Astrocyte (in vitro differentiated cells and primary cell): ENCODE results near the gene CTBP2. TPM values are rescaled to one million over a fixed set of nuclear protein-coding genes. Genes with fewer than 3 reads are reported as not detected.

Experiments
- DNase-seq: peaks from one replicate; pipeline ENCODE4 v3.0.0-alpha.2; 2010; ENCODE audit warnings: low read depth
- FAIRE-seq: peaks from 2 replicates; lab custom pipeline; 2011; peaks lifted over from hg19 to GRCh38; lab: Jason Lieb, UNC
- H2AFZ ChIP-seq: 2 replicates; pipeline ENCODE4 v1.6.0; 2012; ENCODE audit warnings: low read depth, low read length, inconsistent platforms
- H3K27ac ChIP-seq: 2 replicates; pipeline ENCODE4 v1.5.1; 2011; ENCODE audit warnings: low read depth, low read length, inconsistent platforms
- H3K27me3 ChIP-seq: 2 replicates; pipeline ENCODE4 v1.6.0; 2011; ENCODE audit warnings: low read length, inconsistent platforms; ENCODE audit not compliant: insufficient read depth
- H3K36me3 ChIP-seq: 2 replicates; pipeline ENCODE4 v1.5.1; 2011; ENCODE audit warnings: low read length, inconsistent platforms; ENCODE audit not compliant: insufficient read depth
- H3K4me1 ChIP-seq: 2 replicates; pipeline ENCODE4 v1.5.1; 2011; ENCODE audit warnings: low read length, inconsistent platforms; ENCODE audit not compliant: insufficient read depth
- H3K4me2 ChIP-seq: 2 replicates; pipeline ENCODE4 v1.6.0; 2012; ENCODE audit warnings: low read length, inconsistent platforms
- H3K4me3 ChIP-seq: 2 replicates; pipeline ENCODE4 v1.5.1; 2011; ENCODE audit warnings: low read depth, mild to moderate bottlenecking, low read length, inconsistent platforms; ENCODE audit not compliant: insufficient read depth
- H3K79me2 ChIP-seq: 2 replicates; pipeline ENCODE4 v1.6.0; 2012; ENCODE audit warnings: mild to moderate bottlenecking, low read length, inconsistent platforms; ENCODE audit not compliant: insufficient read depth
- H3K9ac ChIP-seq: 2 replicates; pipeline ENCODE4 v1.6.0; 2012; ENCODE audit warnings: mild to moderate bottlenecking, low read length, inconsistent platforms
- H3K9me3 ChIP-seq: 2 replicates; pipeline ENCODE4 v1.5.1; 2012; ENCODE audit warnings: low read depth, mild to moderate bottlenecking, low read length, inconsistent platforms; ENCODE audit not compliant: insufficient read depth
- H4K20me1 ChIP-seq: 2 replicates; pipeline ENCODE4 v1.6.0; 2012; ENCODE audit warnings: low read length, inconsistent platforms; ENCODE audit not compliant: insufficient read depth
- H3K27ac Mint-ChIP-seq: one replicate; pipeline ENCODE4 v1.8.0; 2021; ENCODE audit warnings: mild to moderate bottlenecking, mixed read lengths; ENCODE audit not compliant: unreplicated experiment
- H3K27me3 Mint-ChIP-seq: one replicate; pipeline ENCODE4 v1.8.0; 2021; ENCODE audit warnings: low read depth, mixed read lengths; ENCODE audit not compliant: unreplicated experiment
- H3K36me3 Mint-ChIP-seq: one replicate; pipeline ENCODE4 v1.8.0; 2021; ENCODE audit warnings: low read depth, mixed read lengths; ENCODE audit not compliant: unreplicated experiment
- H3K4me1 Mint-ChIP-seq: one replicate; pipeline ENCODE4 v1.8.0; 2021; ENCODE audit warnings: low read depth, mixed read lengths; ENCODE audit not compliant: unreplicated experiment
- H3K4me3 Mint-ChIP-seq: one replicate; pipeline ENCODE4 v1.8.0; 2021; ENCODE audit warnings: mild to moderate bottlenecking, moderate library complexity, mixed read lengths; ENCODE audit not compliant: unreplicated experiment
- H3K9me3 Mint-ChIP-seq: one replicate; pipeline ENCODE4 v1.8.0; 2021; ENCODE audit warnings: mild to moderate bottlenecking, mixed read lengths; ENCODE audit not compliant: unreplicated experiment
- EZH2 ChIP-seq: IDR thresholded peaks from 2 replicates; pipeline ENCODE4 v1.6.1; 2012; ENCODE audit warnings: mild to moderate bottlenecking, low read length, inconsistent platforms; ENCODE audit not compliant: insufficient read depth
- total RNA-seq: library from RNA; stranded (reverse); gene quantifications from 2 replicates; pipeline ENCODE4 v1.2.1, GENCODE V29; 2021
- TF ChIP-seq, protein P1 (sequence below): IDR thresholded peaks from 2 replicates; pipeline ENCODE4 v1.5.1; 2011; ENCODE audit warnings: low read depth, mild to moderate bottlenecking, inconsistent platforms, low read length, moderate library complexity; ENCODE audit not compliant: insufficient read depth

Gene CTBP2
- total RNA-seq, 1 donor from 2014 or later, result 109 TPM

DNA sequence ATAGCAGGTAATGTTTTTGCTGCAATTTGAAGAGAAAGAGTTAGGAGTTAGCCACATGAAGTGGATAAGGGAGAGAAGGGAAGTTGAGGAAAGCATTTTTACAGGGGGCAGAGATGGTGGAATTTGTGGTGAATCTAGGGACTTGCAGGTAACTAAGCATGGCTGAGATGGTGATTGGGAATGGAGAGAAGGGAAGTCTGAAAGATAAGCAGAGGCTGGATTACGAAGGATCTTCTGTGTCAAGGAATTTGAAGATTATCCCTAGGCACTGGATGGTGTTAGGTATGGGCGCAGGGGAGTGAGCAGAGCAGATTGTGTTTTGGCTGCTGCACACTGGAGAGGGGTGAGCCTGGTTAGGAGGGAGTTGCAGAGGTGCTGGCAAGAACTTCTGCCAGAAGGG, 193.1 kb downstream of the CTBP2 start:
- Histone ChIP-seq H2AFZ (no peak overlapping the region), H3K4me3 (no peak overlapping the region), H3K9me3 (no peaks in the 10 kb centered on the region), H3K4me1 (no peaks in the 10 kb centered on the region), H3K4me2 (no peak overlapping the region), H3K79me2 (peaks cover 71% of the 10 kb centered on the region), H3K9ac (no peak overlapping the region), H3K27me3 (no peaks in the 10 kb centered on the region), H3K36me3 (peaks cover 4% of the 10 kb centered on the region), H4K20me1 (peaks cover 72% of the 10 kb centered on the region), H3K27ac (no peak overlapping the region)
- H3K9me3 Mint-ChIP-seq, result no peaks in the 10 kb centered on the region
- FAIRE-seq (no peak), DNase-seq (no peak)
- peaks cover 18% of the 10 kb centered on the region for H3K36me3 Mint-ChIP-seq
- TF ChIP-seq EZH2, result no peak
- TF ChIP-seq, protein P1, sequence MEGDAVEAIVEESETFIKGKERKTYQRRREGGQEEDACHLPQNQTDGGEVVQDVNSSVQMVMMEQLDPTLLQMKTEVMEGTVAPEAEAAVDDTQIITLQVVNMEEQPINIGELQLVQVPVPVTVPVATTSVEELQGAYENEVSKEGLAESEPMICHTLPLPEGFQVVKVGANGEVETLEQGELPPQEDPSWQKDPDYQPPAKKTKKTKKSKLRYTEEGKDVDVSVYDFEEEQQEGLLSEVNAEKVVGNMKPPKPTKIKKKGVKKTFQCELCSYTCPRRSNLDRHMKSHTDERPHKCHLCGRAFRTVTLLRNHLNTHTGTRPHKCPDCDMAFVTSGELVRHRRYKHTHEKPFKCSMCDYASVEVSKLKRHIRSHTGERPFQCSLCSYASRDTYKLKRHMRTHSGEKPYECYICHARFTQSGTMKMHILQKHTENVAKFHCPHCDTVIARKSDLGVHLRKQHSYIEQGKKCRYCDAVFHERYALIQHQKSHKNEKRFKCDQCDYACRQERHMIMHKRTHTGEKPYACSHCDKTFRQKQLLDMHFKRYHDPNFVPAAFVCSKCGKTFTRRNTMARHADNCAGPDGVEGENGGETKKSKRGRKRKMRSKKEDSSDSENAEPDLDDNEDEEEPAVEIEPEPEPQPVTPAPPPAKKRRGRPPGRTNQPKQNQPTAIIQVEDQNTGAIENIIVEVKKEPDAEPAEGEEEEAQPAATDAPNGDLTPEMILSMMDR, result no peak
- H3K27ac Mint-ChIP-seq, result no peak overlapping the region
- no peaks in the 10 kb centered on the region for H3K27me3 Mint-ChIP-seq
- H3K4me1 Mint-ChIP-seq, result peaks cover 25% of the 10 kb centered on the region
- H3K4me3 Mint-ChIP-seq, result peak overlapping the region; percentile 74

DNA sequence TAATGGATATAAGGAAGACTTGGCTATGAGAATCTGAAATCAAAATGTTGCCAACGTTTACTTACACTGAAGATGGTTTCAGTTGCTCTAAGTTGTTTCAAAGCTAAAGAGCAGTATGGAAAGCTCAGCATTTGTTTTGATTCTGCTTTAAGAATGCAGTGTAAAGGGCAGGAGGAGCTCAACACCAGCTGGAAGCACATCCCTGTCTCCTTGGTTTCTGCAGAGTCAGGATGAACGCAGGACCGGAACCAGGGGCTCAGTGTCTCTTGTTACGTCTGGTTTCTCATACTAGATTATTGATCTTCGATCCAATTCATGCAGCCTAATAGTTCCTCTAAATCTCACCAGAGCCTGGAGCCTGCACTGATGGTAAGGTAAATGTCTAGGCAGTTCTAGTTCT, 194.4 kb downstream of the CTBP2 start:
- H3K9me3 Mint-ChIP-seq, result no peaks in the 10 kb centered on the region
- H3K36me3 Mint-ChIP-seq, result peaks cover 18% of the 10 kb centered on the region
- no peak overlapping the region for H3K4me3 Mint-ChIP-seq
- Histone ChIP-seq H3K4me2 (no peak overlapping the region), H4K20me1 (peaks cover 77% of the 10 kb centered on the region), H3K9me3 (no peaks in the 10 kb centered on the region), H2AFZ (no peak overlapping the region), H3K36me3 (peaks cover 4% of the 10 kb centered on the region), H3K27me3 (no peaks in the 10 kb centered on the region), H3K9ac (no peak overlapping the region), H3K79me2 (peaks cover 78% of the 10 kb centered on the region), H3K27ac (no peak overlapping the region), H3K4me3 (no peak overlapping the region), H3K4me1 (no peaks in the 10 kb centered on the region)
- DNase-seq (no peak), FAIRE-seq (no peak)
- peaks cover 21% of the 10 kb centered on the region for H3K4me1 Mint-ChIP-seq
- no peaks in the 10 kb centered on the region for H3K27me3 Mint-ChIP-seq
- TF ChIP-seq EZH2, result no peak
- TF ChIP-seq, protein P1, result no peak
- H3K27ac Mint-ChIP-seq, result peak overlapping the region; percentile 4

DNA sequence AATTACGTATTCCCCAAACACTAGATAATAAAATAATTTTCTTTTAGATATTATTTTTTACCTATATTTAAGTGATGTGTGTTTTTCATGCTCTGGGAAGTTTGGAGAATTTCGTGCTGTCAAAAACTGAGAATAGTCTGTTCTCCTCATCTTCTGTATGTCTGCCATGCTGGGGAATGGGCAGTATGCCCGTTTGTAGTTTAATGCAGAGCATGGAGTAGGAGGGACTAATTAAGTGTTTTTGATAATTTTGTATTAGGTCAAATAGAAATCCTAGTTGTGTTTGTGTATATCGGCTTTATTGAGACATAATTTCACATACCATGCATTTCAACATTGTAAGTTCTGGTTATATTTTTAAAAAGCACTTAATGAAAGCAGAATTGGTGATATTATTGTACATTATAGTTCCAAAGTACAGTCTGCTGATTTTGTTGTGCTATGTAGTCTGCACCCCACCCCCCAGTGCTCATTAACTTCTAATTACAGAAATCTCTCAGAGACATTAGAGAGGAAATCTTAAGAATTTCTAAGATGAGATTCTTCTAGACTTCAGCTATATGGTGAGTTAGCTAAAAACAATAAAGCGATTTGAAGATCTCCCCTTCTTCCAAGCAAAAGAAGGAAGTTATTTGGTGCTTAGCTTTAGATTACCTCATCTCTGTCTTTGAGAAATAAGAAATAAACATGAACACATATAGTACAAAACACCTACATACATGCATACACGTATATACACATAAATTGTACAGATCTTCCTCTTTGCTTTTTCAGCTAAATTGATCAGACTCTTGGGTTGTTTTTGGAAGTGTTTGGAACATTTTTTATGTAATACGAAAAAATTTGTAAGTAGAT, 196.3 kb downstream of the CTBP2 start:
- no peaks in the 10 kb centered on the region for H3K36me3 ChIP-seq
- H3K4me2 ChIP-seq, result no peak overlapping the region
- Mint-ChIP-seq H3K4me1 (peaks cover 21% of the 10 kb centered on the region), H3K9me3 (no peaks in the 10 kb centered on the region), H3K36me3 (peaks cover 15% of the 10 kb centered on the region), H3K4me3 (no peak overlapping the region), H3K27ac (no peak overlapping the region), H3K27me3 (no peaks in the 10 kb centered on the region)
- TF ChIP-seq, protein P1, result no peak
- TF ChIP-seq EZH2, result no peak
- no peak overlapping the region for H3K9ac ChIP-seq
- no peaks in the 10 kb centered on the region for H3K9me3 ChIP-seq
- H2AFZ ChIP-seq, result no peak overlapping the region
- peaks cover 80% of the 10 kb centered on the region for H4K20me1 ChIP-seq
- no peak for DNase-seq
- H3K79me2 ChIP-seq, result peaks cover 85% of the 10 kb centered on the region
- no peaks in the 10 kb centered on the region for H3K27me3 ChIP-seq
- FAIRE-seq, result peak; percentile 41
- H3K4me3 ChIP-seq, result no peak overlapping the region
- no peak overlapping the region for H3K27ac ChIP-seq
- H3K4me1 ChIP-seq, result no peaks in the 10 kb centered on the region
